Karpas-422 (cell line): Measurements from ENCODE around the gene SMYD3. TPM values are rescaled to one million over a fixed set of nuclear protein-coding genes. Genes with fewer than 3 reads are reported as not detected.

Experiments used
- DNase-seq: peaks from one replicate; pipeline ENCODE4 v3.0.0-alpha.2; 2015
- H2AFZ ChIP-seq: fragments of 200-600 bp; sonication (generic); 2 replicates; pipeline ENCODE4 v1.6.1; 2014; ENCODE audit warnings: antibody characterized with exemption, low read length, mixed read lengths
- H3K27ac ChIP-seq: fragments of 200-600 bp; sonication (generic); 2 replicates; pipeline ENCODE4 v1.5.1; 2014; ENCODE audit warnings: mild to moderate bottlenecking, low read length, moderate library complexity
- H3K27me3 ChIP-seq: fragments of 200-600 bp; sonication (generic); 2 replicates; pipeline ENCODE4 v1.6.1; 2014; ENCODE audit warnings: low read length, mixed read lengths
- H3K36me3 ChIP-seq: fragments of 200-600 bp; sonication (generic); 2 replicates; pipeline ENCODE4 v1.6.1; 2014; ENCODE audit warnings: low read length, mixed read lengths; ENCODE audit not compliant: insufficient read depth
- H3K4me1 ChIP-seq: fragments of 200-600 bp; sonication (generic); 2 replicates; pipeline ENCODE4 v1.6.1; 2014; ENCODE audit warnings: mild to moderate bottlenecking, low read length, mixed read lengths
- H3K4me2 ChIP-seq: fragments of 200-600 bp; sonication (generic); 2 replicates; pipeline ENCODE4 v1.6.1; 2014; ENCODE audit warnings: low read length, low read depth, mild to moderate bottlenecking; ENCODE audit not compliant: poor library complexity, severe bottlenecking
- H3K4me3 ChIP-seq: fragments of 200-600 bp; sonication (generic); 2 replicates; pipeline ENCODE4 v1.5.1; 2014; ENCODE audit warnings: mild to moderate bottlenecking, antibody characterized with exemption, low read length, mixed read lengths
- H3K79me2 ChIP-seq: fragments of 200-600 bp; sonication (generic); 2 replicates; pipeline ENCODE4 v1.6.1; 2014; ENCODE audit warnings: mild to moderate bottlenecking, low read length, mixed read lengths
- H3K9ac ChIP-seq: fragments of 200-600 bp; sonication (generic); 2 replicates; pipeline ENCODE4 v1.6.0; 2014; ENCODE audit warnings: low read length
- H3K9me2 ChIP-seq: fragments of 200-600 bp; sonication (generic), shearing (Covaris generic); replicated peaks from 2 replicates; pipeline ENCODE4 v1.6.0; 2014; ENCODE audit warnings: mild to moderate bottlenecking, low read length, moderate library complexity; ENCODE audit not compliant: insufficient read depth
- H3K9me3 ChIP-seq: fragments of 300-700, 200-600 bp; sonication (generic); 2 replicates; pipeline ENCODE4 v1.6.1; 2014; ENCODE audit warnings: low read length, mixed read lengths
- H4K20me1 ChIP-seq: fragments of 200-600 bp; sonication (generic); 2 replicates; pipeline ENCODE4 v1.6.1; 2014; ENCODE audit warnings: mild to moderate bottlenecking, antibody characterized with exemption, low read length, low read depth; ENCODE audit not compliant: insufficient read depth
- total RNA-seq: library from RNA; depleted of rRNA; stranded (reverse); fragments of >200 nt; shearing (Covaris generic); gene quantifications from 2 replicates; pipeline ENCODE4 v1.2.3, GENCODE V29; 2014; ENCODE audit warnings: low replicate concordance

Gene SMYD3
- total RNA-seq, 1 experiment from 2014 or later, result 67.1 TPM

GRCh38 chr1:245888809-245889208 lies 618.3 kb downstream of the SMYD3 start:
- peak; percentile 74 for DNase-seq
- Histone ChIP-seq H3K9me2 (no peaks in the 10 kb centered on the region), H3K36me3 (no peaks in the 10 kb centered on the region), H4K20me1 (no peaks in the 10 kb centered on the region), H3K4me2 (no peak overlapping the region), H3K79me2 (no peaks in the 10 kb centered on the region), H3K9ac (no peak overlapping the region), H3K9me3 (no peaks in the 10 kb centered on the region), H3K27me3 (no peaks in the 10 kb centered on the region), H3K27ac (no peak overlapping the region), H2AFZ (no peak overlapping the region), H3K4me3 (no peak overlapping the region), H3K4me1 (no peaks in the 10 kb centered on the region)

DNA sequence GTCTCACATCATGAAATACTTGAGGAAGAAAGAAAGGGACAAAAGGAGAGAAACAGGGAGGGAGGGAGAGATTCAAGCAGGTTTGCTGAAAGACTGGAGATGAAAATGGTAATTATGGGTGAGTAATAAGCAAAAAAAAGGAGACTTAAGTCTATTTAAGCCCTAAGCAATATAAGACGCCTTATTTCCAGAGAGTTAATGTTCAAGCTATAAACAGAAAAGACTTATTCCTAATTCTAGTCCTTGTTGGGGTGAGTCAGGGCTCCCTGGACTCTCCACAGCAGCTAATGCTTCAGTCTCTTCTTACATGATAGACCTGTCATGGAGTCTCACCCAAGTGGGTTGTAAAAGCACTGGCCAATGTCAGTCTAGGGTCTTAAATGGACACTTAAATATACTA lies 619.2 kb downstream of the SMYD3 start:
- H4K20me1 ChIP-seq, result no peaks in the 10 kb centered on the region
- H3K79me2 ChIP-seq, result no peaks in the 10 kb centered on the region
- H3K4me1 ChIP-seq, result no peaks in the 10 kb centered on the region
- no peak overlapping the region for H2AFZ ChIP-seq
- DNase-seq, result no peak
- no peaks in the 10 kb centered on the region for H3K9me3 ChIP-seq
- no peaks in the 10 kb centered on the region for H3K36me3 ChIP-seq
- H3K27ac ChIP-seq, result no peak overlapping the region
- no peaks in the 10 kb centered on the region for H3K27me3 ChIP-seq
- no peak overlapping the region for H3K4me2 ChIP-seq
- H3K9ac ChIP-seq, result no peak overlapping the region
- no peaks in the 10 kb centered on the region for H3K9me2 ChIP-seq
- H3K4me3 ChIP-seq, result no peak overlapping the region

GRCh38 chr1:245881767-245882391 lies 625.2 kb downstream of the SMYD3 start:
- H3K27ac ChIP-seq, result no peak overlapping the region
- no peak for DNase-seq
- H3K9me2 ChIP-seq, result no peaks in the 10 kb centered on the region

DNA sequence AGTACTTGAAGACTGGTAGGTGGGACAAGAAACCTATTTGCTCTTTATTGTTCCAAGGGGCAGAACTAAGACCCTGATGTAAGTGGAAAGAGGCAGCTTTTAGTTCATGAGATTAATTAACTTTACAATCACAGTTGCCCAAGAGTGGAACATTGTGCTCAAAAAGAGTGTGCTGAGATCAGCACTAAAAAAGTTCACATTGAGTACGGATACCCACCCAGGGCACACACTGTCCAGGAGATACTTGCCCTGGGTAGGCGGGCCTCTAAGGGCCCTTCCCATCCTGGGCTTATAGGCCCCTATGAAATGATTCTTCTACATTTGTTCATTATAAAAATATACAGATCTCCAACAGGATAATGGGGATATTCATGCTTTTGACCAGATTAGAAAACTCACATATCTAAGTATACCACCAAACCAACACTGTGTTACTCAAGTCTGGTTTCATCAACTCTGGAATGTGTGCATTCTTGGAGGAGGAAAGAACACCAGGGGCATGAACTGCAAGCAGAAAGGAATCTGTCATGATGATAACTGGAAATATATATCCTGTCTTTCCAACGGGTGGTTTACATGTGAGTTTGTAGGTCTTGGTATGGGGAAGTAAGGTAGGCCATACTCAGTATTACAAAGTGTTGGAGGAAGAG lies 626.2 kb downstream of the SMYD3 start:
- H3K36me3 ChIP-seq, result no peaks in the 10 kb centered on the region

More at GRCh38 chr1:245881767-245882391, 625.2 kb downstream of the SMYD3 start:
- Histone ChIP-seq H4K20me1 (no peaks in the 10 kb centered on the region), H2AFZ (no peak overlapping the region), H3K4me2 (no peak overlapping the region), H3K9me3 (no peaks in the 10 kb centered on the region), H3K9ac (no peak overlapping the region), H3K79me2 (no peaks in the 10 kb centered on the region), H3K4me3 (no peak overlapping the region), H3K4me1 (no peaks in the 10 kb centered on the region), H3K36me3 (no peaks in the 10 kb centered on the region), H3K27me3 (no peaks in the 10 kb centered on the region)

DNA sequence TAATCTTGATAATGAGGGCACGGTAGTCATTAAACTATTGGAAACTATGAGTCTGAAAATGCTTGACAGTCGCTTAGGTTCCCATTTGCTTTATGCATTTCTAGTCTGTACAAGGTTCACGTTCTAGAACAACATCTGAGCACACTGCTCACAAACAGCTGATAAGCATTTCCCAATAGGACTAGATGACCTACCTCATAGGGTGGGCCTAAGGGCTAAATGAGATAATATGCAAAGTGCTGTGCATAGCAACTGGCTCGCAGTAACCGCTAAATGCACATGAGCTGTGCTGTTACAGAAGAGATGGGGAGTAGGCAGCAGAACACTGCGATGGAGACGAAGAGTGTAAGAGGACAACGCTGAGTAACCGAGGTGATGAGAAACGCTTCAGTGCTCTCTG lies 628.0 kb downstream of the SMYD3 start:
- Histone ChIP-seq H3K9me2 (no peaks in the 10 kb centered on the region), H3K4me3 (no peak overlapping the region), H3K4me2 (no peak overlapping the region), H3K9ac (no peak overlapping the region), H3K9me3 (no peaks in the 10 kb centered on the region), H3K27ac (no peak overlapping the region), H3K27me3 (no peaks in the 10 kb centered on the region), H4K20me1 (no peaks in the 10 kb centered on the region), H3K36me3 (no peaks in the 10 kb centered on the region), H2AFZ (no peak overlapping the region), H3K4me1 (no peaks in the 10 kb centered on the region), H3K79me2 (no peaks in the 10 kb centered on the region)
- DNase-seq, result no peak

More for the DNA sequence above, 626.2 kb downstream of the SMYD3 start:
- Histone ChIP-seq H3K9me3 (no peaks in the 10 kb centered on the region), H3K4me1 (no peaks in the 10 kb centered on the region), H2AFZ (no peak overlapping the region), H3K9ac (no peak overlapping the region), H4K20me1 (no peaks in the 10 kb centered on the region), H3K4me3 (no peak overlapping the region), H3K79me2 (no peaks in the 10 kb centered on the region), H3K9me2 (no peaks in the 10 kb centered on the region), H3K27me3 (no peaks in the 10 kb centered on the region), H3K27ac (no peak overlapping the region), H3K4me2 (no peak overlapping the region)
- no peak for DNase-seq

- H3K79me2 ChIP-seq, result no peaks in the 10 kb centered on the region
- H3K4me2 ChIP-seq, result no peak overlapping the region
- no peak overlapping the region for H3K27ac ChIP-seq
- no peaks in the 10 kb centered on the region for H3K9me2 ChIP-seq
- H3K9ac ChIP-seq, result no peak overlapping the region
- DNase-seq, result no peak
- no peak overlapping the region for H3K4me3 ChIP-seq
- no peak overlapping the region for H2AFZ ChIP-seq
- no peaks in the 10 kb centered on the region for H3K36me3 ChIP-seq
- no peaks in the 10 kb centered on the region for H3K27me3 ChIP-seq
- H3K4me1 ChIP-seq, result no peaks in the 10 kb centered on the region
- no peaks in the 10 kb centered on the region for H3K9me3 ChIP-seq
- H4K20me1 ChIP-seq, result no peaks in the 10 kb centered on the region
Observed at GRCh38 chr1:245878585-245878984, 628.5 kb downstream of the SMYD3 start.

DNA sequence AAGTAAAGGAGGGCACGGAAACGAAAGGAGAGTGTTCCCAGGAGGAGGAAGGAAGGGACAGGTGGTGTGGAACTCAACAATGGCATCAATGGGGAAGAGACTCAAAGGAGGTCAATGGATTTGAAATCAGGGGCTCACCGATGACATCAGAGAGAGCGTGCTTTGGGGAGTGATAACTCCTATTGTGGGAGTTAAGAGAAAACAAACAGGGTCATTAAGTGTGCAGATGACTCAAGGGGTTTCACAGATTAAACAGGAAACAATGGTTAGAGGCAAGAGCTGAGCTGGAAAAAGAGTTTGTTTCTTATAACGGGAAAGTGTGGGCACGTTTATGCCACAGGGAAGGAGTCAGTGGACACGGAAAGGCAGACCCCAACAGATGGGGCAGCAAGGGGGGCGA lies 629.1 kb downstream of the SMYD3 start:
- no peaks in the 10 kb centered on the region for H3K9me3 ChIP-seq

DNA sequence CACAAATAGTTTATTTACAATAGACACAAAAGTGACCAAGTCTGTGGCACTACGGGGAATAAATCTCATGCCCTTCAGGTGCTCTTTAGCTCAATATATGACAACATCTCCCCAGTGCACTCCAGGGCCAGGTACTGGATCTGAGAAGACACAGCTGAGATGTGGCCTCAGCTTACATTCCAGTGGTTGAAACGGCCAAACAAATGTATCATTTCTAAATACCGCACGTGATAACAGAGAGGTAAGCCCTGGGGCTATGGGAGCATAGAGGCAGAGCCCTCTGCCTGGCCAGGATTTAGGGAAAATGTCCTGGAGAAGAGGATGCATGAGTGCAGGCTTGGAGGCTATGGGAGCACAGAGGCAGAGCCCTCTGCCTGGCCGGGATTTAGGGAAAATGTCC lies 630.5 kb downstream of the SMYD3 start:
- H3K4me2 ChIP-seq, result no peak overlapping the region
- H4K20me1 ChIP-seq, result no peaks in the 10 kb centered on the region
- H3K9me3 ChIP-seq, result no peaks in the 10 kb centered on the region
- no peak overlapping the region for H2AFZ ChIP-seq
- no peak overlapping the region for H3K4me3 ChIP-seq
- no peaks in the 10 kb centered on the region for H3K36me3 ChIP-seq
- no peak overlapping the region for H3K27ac ChIP-seq
- no peaks in the 10 kb centered on the region for H3K27me3 ChIP-seq
- H3K9ac ChIP-seq, result no peak overlapping the region
- no peak for DNase-seq
- H3K9me2 ChIP-seq, result no peaks in the 10 kb centered on the region
- H3K79me2 ChIP-seq, result no peaks in the 10 kb centered on the region
- H3K4me1 ChIP-seq, result no peaks in the 10 kb centered on the region

More for the DNA sequence above, 629.1 kb downstream of the SMYD3 start:
- Histone ChIP-seq H3K4me2 (no peak overlapping the region), H3K9me2 (no peaks in the 10 kb centered on the region), H3K36me3 (no peaks in the 10 kb centered on the region), H4K20me1 (no peaks in the 10 kb centered on the region), H3K4me3 (no peak overlapping the region), H3K4me1 (no peaks in the 10 kb centered on the region), H3K9ac (no peak overlapping the region), H3K27ac (no peak overlapping the region), H3K79me2 (no peaks in the 10 kb centered on the region), H2AFZ (no peak overlapping the region), H3K27me3 (no peaks in the 10 kb centered on the region)
- no peak for DNase-seq
